Inferior parietal cortex (tissue), 1 donor: ENCODE measurements around the gene BAHD1.

Experiments
- DNase-seq: peaks from one replicate; pipeline ENCODE4 v3.0.0-alpha.2; 2016; ENCODE audit errors: extremely low spot score

BAHD1 gene

DNA sequence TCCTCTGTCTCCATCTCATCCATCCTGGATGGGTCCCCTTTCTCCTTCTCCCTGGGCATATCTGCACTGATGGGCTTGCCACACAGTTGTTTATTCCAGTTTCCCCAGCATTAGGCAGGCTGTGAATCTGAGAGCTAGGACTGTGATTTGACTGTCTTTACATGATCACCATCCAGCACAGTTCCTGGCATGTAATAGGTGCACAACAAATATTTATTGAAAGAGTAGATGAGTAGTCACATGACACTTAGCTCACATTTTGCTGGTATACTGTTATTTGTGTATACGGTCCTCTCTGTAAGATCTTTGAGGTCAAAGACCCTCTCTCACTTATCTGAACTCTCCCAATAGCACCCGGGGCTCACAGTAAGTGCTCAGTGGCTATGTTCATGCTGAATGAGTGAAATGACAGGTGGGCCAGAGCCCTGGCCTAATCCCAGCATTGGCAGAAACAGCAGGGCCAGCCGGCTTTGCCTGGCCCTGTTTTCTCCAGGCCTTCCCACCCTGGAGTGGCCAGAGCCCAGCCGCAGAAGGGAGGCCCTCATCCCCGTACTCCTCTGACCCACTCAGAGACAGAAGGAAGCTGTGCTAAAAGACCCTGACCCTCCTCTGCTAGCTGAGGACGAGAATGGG lies 16.2 kb upstream of the BAHD1 start:
- DNase-seq, result no peak

DNA sequence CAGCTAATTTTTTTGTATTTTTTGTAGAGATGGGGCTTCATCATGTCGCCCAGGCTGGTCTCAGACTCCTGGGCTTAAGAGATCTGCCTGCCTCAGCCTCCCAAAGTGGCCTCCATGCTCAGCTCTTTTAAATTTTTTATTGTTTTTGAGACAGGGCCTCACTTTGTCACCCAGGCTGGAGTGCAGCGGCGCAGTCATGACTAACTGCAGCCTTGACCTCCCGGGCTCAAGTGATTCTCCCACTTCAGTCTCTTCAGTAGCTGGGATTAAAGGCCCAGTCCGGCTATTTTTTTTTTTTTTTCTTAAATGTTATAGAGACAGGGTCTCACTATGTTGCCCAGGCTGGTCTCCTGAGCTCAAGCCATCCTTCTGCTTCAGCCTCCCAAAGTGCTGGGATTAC lies 15.1 kb upstream of the BAHD1 start:
- no peak for DNase-seq

DNA sequence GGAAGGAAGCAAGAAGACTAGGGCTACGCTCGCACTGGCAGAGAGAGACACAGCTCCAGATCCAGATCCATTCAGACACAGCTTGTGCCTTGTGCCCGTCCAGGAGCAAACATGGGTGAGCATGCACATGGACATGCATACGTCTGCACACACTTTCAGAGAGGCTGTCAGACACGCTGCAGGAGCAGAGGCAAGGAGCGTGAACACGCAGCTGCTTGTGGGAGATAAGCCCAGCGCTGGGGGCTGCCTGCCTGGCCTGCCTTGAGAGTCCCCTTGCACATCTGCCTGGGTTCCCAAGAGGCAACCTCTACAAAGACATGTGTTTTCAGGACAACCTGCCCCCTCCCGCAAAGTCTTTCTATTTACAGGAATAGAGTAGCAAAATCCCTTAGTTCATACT lies 13.6 kb upstream of the BAHD1 start:
- DNase-seq, result no peak

GRCh38 chr15:40428185-40428584 lies 12.6 kb upstream of the BAHD1 start:
- DNase-seq, result no peak

- DNase-seq, result no peak
These were observed 11.6 kb upstream of the BAHD1 start for GRCh38 chr15:40429068-40429710.

GRCh38 chr15:40430271-40430805 lies 10.4 kb upstream of the BAHD1 start:
- no peak for DNase-seq

DNA sequence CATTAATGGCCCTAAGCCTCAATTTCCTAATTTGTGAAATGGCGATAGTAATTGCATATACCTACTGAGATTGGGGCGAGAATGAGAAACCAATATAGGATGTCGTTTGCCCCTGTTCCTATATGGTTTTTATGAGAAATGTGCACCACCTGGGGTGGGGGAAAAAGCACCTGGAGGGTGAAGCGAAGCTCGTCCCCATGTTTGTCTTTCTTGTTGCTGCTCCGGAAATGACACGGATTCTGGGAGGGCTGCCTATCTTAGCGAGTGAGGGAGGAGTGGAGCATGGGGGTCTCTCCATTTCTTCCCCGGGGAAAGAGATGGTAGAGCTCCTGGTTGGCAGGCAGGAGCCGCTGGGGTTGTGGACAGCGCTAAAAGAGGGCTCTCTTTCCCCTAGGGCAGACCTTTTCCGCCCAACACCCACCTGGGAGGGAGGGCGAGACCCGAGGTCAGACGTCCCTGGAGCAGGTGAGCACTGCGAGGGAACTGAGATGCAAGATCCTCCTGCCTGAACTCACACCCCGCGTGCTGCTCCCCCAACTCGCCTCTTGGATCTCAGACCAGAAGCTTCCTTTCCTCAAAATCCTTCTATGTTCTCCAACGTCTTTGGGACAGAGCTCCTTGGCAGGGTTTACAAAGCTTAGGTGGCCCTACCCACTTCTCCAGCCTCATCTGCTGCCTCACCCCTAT lies 5.6 kb upstream of the BAHD1 start:
- no peak for DNase-seq

GRCh38 chr15:40435710-40436089 lies 5.1 kb upstream of the BAHD1 start:
- DNase-seq, result no peak

DNA sequence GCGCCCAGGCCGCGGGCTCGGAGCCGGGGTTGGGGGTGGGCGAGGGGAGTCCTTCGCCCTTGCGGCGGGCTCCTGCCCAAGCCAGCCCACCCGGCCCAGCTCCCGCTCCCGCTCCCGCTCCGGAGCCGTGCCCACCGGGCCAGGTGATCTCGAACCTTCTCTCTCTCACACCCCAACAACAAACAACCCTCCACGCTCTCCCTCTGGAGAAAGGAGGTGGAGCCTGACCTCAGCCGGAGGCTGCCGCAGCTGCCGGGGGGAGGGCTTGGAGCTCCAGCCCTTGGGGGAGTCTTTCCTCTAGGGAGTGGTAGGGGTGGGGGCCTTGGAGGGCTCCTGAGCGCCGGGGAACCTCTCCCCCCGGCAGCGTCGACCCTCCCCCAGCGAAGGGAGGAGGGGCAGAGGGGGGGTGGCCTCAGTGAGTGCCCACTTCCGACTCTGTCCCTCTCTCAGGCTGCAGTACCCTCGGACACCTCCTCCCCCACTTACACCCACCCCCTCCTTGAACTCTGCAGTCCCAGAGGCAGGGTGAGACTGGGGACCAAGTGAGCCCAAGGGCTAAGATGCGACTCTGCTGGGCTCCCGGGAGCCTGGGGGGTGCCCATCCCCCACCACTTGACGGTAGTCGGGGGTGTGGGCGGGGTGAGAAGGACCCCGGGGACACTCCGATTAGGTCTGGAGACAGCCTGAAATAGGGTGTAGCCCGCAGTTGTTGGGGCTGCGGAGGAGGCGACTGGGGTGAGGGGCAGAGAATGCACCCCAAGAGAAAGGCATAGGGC lies 4.4 kb upstream of the BAHD1 start:
- DNase-seq, result no peak

DNA sequence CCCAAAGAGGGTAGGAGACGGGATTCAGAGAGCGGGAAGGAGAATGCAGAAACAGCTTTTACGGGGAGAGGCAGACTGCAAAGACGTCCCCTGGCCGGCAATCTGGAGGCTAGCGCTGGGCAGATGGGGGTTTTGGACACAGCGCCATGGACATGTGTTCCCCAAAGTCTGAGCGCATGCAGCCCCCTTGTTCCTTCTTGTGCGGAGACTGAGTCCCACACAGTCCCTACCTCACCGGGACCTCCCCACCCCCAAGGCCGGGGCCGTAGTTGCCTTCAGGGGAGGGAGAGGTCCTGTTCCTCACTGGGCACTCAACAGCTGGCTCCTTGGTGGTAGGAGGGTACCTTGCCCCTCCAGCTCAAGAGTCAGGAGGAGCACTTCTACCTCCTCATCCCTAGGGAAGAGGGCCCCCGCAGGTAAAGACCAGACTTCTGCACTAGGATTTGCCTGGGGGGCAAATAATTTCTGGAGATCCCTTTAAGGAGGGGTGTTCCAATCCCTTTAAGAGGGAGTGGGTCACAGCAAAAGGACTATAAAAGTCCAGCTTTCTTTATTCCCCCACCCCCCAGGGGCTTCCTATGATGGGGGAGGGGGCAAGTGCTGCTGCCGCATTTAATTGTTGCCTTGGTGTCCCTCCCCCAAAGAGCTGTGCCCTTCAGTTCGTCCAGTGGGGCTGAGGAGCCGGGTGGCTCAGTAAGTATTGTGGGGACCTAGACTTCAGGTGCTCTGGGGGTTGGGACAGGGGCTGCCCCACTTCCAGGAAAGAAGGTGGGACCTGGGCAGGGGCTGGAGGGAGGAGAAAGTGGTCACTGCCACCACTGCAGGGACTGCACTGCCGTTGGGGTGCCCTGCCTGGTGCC lies 3.6 kb upstream of the BAHD1 start:
- no peak for DNase-seq

GRCh38 chr15:40437752-40438687 lies 2.7 kb upstream of the BAHD1 start:
- DNase-seq, result no peak

- DNase-seq, result no peak
These were observed 2.0 kb upstream of the BAHD1 start for GRCh38 chr15:40438712-40439111.

DNA sequence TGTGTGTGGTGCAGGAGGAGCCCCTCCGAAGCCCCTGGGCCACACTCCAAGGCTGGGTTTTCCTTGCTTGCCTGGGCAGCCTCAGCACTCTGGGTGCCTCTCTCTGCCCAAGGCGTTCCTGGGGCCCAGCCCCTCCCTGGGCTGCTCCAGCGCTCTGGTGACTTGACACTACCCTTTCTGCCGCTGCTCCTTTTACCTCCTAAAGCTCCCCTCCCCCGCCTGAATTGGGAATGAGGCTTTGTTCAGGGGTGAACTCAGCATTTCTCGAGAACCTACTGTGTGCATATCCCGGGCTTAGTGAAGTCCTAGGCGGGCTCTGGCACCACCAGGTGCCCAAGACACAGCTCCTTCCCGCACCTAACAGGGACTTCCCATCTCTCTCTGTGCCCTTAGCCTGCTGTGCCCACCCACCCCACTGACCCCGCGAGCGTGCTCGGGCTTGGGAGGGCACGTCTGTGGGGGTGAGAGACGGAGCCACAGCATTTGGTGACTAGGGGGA lies 1.2 kb upstream of the BAHD1 start:
- DNase-seq, result no peak

- no peak for DNase-seq
These were observed 602 bp upstream of the BAHD1 start for GRCh38 chr15:40439960-40440742.

DNA sequence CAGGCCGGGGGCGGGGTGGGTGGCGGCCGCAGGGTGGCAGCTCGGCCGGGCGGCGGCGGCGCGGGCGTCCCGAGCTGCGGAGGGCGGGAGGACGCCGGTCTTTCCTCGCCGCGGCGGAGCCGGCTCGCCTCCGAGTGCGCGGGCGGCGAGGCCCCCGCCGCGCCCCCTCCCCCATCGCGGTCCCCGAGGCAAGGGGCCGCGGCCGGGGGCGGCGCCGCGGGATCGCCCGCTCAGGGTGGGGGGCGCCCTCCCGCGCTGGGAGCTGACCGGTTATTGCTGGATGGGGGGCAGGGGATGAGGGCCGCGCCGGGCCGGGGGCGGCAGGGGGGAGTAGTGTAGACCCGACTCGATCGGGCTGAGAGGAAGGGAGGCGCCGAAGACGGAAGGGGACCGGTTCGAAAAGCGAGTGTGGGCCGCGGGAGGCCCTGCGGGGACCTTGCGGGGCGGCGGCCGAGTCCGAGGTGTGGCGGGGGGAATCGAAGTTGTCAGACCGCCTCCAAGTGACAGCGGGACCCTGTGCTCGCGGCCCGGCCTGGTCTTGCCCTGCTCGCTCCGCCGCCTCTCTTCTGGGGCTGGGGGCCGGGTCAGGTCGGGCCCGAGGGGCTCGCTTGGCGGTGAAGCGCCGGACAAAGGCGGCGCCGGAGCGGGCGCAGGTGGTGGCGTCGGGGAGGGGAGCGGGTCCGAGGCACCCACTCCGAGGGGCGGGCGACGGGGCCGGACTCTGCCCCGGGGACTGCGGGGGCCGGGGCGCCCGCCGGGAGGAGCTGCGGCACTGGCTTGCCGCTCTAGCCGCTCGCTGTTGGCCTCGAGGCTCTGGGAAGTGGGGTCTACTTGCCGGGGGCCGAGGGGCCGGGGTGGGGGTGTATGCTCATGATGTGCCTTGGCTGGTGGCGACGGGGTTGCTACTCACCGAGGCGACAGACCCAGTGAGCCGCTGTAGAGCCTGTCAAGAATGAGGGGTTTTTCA lies 1.1 kb downstream of the BAHD1 start:
- no peak for DNase-seq

GRCh38 chr15:40443255-40443654 lies 2.5 kb downstream of the BAHD1 start:
- no peak for DNase-seq

DNA sequence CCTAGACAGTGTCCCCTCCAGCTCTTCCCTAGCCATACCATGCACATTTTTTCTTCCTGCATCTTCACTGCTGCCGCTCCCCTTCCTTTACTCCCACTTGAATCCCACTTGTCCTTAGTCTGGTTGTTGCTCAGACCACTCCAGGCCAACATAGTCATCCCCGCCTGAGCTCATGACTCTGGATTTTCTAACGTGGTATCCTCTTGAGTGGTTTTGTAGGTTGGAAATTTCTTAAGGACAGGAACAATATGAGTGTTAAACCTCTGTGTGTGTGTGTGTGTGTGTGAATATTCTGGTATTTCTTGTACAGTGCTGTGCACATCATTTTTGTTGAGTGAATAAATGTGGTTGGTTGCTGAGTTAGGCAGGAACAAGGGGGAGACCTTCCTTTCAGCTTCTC lies 3.1 kb downstream of the BAHD1 start:
- no peak for DNase-seq

DNA sequence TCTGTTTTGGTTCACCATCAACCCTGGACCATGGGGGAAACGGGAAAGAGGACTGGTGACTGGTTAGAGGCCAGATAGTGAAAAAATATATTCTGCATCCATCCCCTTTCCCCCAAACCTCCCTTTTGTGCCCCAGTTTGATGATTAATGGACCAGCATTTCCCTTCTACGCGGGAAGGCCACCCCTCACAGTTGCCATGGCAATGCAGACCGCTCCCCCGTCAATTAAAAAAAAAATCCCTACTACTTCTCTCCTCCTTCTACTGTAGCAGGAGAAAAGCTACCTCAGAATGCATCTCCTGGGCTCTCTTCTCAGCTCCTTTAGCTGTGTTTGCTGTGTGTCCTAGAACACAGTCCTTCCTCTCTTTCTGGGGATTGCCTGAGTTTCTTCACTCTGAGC lies 4.0 kb downstream of the BAHD1 start:
- no peak for DNase-seq
